ENCODE results near the gene GRB10.

Gene GRB10

DNA sequence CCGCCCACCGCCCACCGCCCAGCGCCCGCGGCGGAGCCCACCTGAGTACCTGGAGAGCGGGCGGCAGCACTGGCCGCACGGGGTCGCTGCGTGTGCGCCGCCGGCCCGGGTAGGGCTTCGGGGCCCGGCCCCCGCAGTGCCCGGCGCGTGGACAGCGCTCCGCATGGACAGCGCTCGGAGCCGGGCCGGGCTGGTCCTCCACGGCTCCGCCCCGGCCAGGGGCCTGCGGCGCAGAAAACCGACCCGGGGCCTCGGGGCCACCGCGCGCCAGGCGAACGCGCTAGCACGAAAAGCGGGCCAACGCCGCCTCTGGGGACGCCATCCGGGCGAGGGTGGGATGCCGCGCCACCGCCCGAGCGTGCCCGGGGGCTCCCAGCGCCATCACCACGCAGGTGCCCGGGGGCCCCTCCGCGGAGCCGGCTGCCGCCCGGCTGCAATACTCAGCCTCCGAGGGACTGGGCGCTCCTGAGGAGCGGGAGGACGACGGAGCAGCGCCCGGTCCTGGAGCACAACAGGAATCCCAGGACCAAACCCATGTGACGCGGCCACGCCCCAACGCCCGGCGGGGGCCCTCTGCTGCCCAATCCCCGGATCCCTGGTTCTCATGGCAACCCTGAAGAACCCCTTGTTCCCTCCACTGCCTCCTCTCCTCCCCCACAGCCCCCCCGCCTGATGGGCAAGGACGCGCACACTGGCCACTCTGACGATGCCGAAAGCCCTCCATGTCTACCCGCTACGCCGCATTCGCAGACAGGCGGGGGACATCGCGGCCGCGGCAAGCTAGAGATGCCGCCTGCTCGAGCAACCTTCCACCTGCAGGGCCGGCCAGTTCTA is at the start of gene GRB10:
Gene GRB10, minus strand, starts transcription at position 522 of the 834 bp plus-strand sequence. CDS start 50,574 bp downstream, outside the sequence.
- DNase-seq (ENCODE audit: low read depth) = no peak

- no peak for DNase-seq (ENCODE audit: low read depth)
Observed at GRCh38 chr7:50828801-50829200, 46.1 kb upstream of the GRB10 start.

DNA sequence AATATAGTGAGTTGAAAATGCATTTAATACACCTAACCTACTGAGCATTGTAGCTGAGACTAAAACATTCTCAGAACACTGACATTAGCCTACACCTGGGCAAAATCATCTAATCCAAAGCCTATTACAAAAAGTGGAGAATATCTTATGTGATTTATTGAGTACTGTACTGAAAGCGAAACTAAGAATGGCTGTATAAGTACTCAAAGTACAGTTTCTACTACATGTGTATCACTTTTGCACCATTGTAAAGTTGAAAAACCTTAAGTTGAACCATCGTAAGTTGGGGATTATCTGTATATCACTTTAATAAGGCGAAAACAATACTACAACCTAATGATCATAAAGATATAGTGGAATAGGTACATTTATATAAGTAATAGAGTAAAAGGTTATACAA is 45.4 kb upstream of the GRB10 start:
- no peak for DNase-seq (ENCODE audit: low read depth)

DNA sequence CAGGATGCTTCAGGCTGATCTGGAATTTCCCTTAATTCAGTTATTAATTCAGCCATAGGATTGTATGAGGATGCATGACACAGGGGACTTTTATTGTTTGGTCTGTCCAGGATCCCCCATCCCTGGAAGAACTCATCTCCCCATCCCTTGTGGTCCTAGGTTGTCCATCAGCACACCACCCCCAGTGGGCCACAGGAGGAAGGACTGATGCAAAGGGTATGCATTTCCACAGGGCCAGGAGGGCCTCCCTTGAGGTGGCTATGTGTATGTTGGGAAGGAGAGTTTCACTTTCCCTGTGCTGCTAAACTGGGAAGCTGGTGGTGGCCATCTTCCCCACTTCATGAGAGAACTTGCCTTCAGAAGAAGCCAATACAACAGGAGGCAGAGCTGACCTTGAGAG is 44.6 kb upstream of the GRB10 start:
- DNase-seq (ENCODE audit: low read depth) = no peak

DNA sequence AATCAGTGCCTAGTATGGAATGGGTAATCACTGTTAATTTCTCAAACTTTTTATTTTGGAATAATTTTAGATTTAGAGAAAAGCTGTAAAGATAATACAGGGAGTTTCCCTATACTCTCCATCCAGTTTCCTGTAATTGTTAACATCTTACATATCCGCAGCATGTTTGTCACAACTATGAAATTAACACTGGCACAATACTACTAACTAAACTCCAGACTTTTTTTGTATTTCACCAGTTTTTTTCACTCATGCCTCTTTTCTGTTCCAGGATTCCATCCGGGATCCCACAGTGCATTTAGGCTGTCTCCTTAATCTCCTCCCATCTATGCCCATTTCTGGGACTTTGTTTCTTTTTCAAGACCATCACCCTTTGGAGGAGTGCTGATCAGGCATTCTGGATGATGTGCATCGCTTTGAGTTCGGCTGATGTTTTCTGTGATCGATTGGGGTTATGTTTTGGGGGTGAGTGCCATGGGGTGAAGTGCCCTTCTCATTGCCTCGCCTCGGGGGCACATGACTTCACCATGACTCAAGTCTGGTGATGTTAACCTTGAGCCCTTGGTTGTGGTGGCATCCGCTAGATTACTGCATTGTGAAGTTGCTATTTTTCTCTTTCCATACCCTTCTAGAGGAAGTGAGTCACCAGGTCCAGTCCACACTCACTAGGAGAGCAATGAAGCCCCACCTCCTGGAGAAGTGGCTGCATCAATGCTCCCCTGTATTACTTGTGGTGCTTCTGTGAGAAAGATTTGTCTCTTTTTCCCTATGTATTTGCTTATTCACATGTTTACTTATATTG is 43.9 kb upstream of the GRB10 start:
- peak; percentile 85 for DNase-seq (ENCODE audit: low read depth)

DNA sequence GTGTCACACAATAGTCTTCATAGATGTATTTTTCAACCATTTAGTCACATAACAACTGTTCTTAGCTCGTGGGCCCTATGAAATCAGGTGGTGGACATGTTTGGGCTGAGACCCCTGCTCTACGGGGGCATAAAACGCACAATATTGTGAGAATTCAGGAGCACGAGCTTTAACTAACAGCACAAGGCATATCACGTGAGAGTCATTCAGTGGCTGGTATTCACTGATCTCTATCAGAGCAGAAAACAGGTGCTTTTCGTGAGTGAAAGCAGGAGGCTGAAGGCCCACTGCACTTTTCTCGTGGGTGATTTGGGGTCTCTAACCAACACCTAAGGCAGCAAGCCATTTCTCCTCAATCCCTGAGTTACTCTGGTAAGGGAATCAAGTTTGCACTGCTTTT is 42.8 kb upstream of the GRB10 start:
- DNase-seq (ENCODE audit: low read depth) = no peak

DNA sequence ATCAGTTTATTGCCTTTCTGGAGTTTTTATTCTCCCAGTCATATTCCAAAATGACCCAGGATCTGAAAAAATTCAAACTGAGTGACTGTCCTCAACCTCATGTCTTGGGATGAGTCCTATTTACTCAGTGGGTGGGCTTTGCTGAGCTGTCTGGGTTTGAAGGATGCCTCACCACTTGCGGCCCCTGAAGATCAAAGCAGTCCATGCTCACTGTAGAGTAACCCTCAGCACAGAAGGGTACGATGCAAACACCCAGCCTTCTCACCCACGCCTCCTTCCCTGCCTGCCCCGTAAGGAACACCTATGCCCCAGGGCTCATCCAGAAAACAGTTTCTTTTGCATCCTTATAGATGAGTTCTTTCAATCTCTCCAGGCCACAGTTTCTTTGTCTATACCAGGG is 42.2 kb upstream of the GRB10 start:
- no peak for DNase-seq (ENCODE audit: low read depth)

GRCh38 chr7:50822706-50823105 is 40.0 kb upstream of the GRB10 start:
- no peak for DNase-seq (ENCODE audit: low read depth)

DNA sequence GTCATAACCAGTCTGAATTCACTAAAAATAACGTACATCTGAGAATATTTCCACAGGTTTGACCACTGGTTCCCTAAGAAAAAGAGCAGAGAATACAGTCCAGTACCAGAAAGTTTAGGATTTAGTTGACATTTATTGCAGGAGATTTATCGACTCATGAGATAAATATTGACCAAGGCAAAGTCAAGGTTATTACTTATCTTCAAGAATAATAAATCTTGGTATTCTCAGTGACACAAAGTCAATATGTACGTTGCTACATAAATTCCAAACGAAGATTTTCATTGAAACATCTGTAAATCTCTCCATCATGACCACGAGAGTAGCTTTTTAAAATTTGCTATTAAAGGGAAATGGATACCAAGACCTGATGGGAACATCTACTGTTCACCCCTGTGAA is 39.4 kb upstream of the GRB10 start:
- DNase-seq (ENCODE audit: low read depth) = no peak

DNA sequence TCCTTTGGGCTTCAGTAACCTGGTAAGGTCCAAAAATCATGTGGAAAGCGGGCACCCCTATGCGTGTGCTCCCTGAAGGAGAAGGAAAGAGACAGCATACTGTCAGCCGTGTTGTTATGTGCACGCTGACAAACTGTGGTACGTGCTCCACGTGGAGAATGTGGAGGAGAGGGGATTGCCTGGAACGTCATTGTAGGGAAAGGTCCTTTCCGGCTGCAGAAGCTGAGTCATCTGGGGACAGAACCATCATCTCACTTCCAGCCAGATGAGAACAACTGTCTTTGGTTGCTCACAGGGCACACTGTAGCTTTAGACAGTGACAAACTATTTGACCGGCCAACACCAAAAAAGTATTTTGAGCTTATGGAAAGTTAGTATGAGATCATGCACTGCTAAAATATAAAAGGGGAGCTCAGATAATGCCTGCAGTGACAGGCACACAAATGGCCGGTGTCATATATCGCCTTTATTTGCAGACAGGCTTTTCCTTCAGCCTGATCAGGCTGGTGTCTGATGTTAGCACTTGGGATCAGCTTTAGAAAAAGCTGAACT is 38.8 kb upstream of the GRB10 start:
- DNase-seq (ENCODE audit: low read depth) = no peak

DNA sequence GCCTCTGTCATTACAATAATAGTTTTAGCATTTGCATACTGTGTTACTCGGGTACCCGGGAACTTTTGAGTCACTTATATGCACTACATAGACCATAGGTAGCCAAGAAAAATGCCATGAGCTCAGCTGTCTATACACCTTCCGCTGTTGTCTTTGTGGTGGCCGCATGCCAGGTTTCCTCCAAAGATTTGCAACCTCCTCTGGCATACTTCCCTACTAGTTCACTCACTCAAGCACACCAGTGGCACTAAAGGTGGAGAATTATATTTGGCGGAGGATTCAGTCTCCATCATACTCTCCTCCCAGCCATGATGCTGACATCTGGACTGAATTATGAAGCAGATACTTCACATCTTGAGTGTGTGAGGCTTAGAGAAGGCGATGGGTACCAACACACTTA is 35.6 kb upstream of the GRB10 start:
- no peak for DNase-seq (ENCODE audit: low read depth)

- no peak for DNase-seq (ENCODE audit: low read depth)
Observed at GRCh38 chr7:50817561-50817960, 34.9 kb upstream of the GRB10 start.

DNA sequence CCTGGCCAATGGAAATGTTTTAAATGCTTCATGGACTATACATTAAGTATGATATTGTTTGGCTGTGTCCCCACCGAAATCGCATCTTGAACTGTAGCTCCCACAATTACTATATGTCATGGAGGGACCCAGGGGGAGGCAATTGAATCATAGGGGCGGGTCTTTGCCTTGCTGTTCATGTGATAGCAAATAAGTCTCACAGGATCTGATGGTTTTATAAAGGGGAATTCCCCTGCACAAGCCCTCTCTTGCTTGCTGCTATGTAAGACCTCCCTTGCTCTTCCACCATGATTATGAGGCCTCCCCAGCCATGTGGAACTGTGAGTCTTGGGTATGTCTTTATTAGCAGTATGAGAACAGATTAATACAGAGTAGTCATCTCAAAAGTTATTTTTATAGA is 32.4 kb upstream of the GRB10 start:
- no peak for DNase-seq (ENCODE audit: low read depth)

DNA sequence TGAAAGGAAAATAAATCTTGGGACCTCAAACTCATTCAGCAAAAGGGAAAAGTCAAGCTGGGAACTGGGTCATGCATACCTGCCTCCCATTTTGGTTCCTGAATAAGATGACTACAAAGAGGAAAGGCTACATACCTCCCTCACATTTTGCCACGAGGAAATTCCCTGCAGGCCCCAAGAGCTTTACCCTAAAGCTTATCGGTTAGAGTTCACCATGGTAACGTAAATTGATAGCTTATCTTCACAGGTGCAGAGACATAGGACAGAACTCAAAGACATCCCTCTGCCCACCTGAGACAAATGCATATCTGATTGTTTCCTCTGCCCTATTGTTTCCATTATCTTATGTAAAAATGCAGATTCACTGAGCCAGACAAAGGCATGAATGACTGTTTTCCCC is 31.5 kb upstream of the GRB10 start:
- no peak for DNase-seq (ENCODE audit: low read depth)

DNA sequence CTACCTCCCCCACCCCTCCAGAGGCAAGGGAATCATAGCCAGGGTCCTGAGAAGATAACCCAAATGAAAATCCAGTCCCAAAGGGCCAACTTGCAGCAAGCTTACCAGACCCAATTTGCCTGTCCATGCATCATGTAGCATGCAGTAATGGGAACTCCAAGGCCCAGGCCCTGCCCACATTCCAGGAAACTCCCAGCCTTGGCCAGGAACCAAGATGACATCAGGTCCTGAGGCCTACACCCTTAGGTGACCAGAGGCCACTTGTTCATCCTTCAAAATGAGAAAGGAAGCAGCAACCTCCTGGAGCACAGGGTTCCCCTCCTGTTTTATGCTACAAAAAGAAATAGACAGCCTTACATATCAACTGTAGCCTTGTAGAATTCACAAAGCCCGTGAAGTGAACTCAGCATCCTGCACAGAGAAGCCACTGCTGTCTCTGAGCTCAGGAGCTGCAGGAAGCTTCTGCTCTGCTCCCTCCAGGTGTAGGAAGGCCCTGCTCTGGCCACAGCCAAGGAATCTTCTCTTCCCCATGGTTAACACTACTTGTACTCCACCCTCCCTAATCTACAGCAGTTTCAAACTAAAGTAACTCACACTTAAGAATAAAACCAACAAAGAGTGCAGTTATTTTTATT is 30.3 kb upstream of the GRB10 start:
- DNase-seq (ENCODE audit: low read depth) = peak; percentile 53

DNA sequence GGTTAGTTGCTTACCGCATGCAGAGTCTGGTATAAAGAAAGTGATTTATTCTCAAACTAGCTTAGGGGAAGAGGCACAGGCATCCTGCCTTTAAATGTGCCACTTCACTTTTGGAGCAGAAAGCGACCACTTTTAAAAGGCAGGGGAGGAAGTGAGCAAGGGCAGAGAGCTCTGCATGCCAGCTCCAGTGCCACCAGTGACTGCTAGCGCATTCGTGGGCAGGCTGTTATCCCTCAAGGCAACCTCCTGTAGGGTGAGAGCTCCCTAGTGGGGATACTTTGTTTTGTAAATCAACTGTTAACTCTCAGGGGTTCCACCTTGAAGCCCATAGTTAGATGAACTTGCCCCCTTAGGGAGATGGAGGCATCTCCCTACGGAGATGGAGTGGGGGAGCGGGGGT is 29.4 kb upstream of the GRB10 start:
- DNase-seq (ENCODE audit: low read depth) = no peak

DNA sequence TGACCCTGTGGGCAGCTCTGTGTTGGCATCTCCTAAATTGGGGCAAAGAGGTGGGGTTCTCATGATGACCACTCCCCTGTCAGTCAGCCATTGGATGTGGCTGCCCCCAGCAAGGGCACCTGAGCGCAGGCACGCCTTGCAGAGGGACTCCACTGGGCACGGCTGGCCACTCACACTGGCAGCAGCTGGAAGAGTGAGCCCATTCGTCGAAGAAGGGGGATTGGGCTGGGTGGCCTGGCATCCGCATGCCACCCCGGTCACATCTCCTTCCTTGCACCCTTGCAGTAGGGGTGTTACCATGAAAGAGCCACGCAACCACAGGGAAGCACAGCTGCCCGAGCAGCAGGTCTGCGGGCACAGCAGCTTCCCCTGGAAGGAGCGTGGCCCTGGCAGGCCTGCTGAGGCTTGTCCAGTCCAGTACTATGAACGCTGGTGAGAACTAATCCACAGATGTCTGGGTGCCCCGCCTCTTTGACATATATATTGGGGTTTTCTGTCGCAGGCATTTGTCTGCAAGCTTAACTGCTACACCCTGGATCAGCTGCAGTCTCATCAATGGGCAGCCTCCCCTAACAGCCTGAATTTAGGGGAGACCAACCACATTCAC is 25.7 kb upstream of the GRB10 start:
- no peak for DNase-seq (ENCODE audit: low read depth)

- DNase-seq (ENCODE audit: low read depth) = no peak
Observed at GRCh38 chr7:50807026-50807730, 24.5 kb upstream of the GRB10 start.

DNA sequence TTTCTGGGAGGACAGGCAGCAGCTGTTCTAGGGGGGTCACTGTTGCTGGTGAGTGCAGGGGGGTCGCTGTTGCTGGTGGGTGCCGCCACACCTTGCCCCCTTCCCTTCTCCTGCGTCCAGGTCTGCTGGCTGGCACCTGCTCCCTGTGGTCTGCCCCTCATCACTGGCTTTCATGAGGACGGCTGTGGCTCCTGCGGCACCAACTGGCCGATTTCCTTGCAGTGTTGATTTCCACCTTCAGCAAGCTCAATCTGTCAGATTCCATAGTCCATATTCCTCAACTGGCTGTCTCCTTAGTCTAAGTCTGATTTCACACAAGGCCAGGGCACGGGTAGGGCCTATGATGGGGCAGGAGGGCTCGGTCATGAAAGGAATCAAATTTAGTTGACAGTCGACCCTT is 23.4 kb upstream of the GRB10 start:
- no peak for DNase-seq (ENCODE audit: low read depth)

GRCh38 chr7:50805447-50806125 is 22.9 kb upstream of the GRB10 start:
- no peak for DNase-seq (ENCODE audit: low read depth)
